Ishikawa (cell line): ENCODE measurements around the gene RNF152.

Experiments
- CEBPB ChIP-seq: IDR thresholded peaks from 2 replicates; pipeline ENCODE4 v1.6.1; 2012
- CREB1 ChIP-seq: IDR thresholded peaks from 2 replicates; pipeline ENCODE4 v1.6.1; 2012; ENCODE audit warnings: low read depth
- EGR1 ChIP-seq: IDR thresholded peaks from 2 replicates; pipeline ENCODE4 v1.6.1; 2012
- EP300 ChIP-seq: IDR thresholded peaks from 2 replicates; pipeline ENCODE4 v1.6.1; 2012; ENCODE audit warnings: borderline replicate concordance
- NFIC ChIP-seq: IDR thresholded peaks from 2 replicates; pipeline ENCODE4 v1.6.1; 2012
- RAD21 ChIP-seq: IDR thresholded peaks from 2 replicates; pipeline ENCODE4 v1.6.1; 2012; ENCODE audit warnings: low read depth
- TAF1 ChIP-seq: IDR thresholded peaks from 2 replicates; pipeline ENCODE4 v1.6.1; 2012; ENCODE audit warnings: low read depth, mild to moderate bottlenecking
- TEAD4 ChIP-seq: IDR thresholded peaks from 2 replicates; pipeline ENCODE4 v1.6.1; 2012
- YY1 ChIP-seq: IDR thresholded peaks from 2 replicates; pipeline ENCODE4 v1.6.1; 2012; ENCODE audit warnings: low read depth
- TF ChIP-seq, protein P1 (sequence below): IDR thresholded peaks from 2 replicates; pipeline ENCODE4 v1.6.1; 2012
- TF ChIP-seq, protein P2 (sequence below): IDR thresholded peaks from 2 replicates; pipeline ENCODE4 v1.6.1; 2012; ENCODE audit warnings: low read depth, mild to moderate bottlenecking

DNA sequence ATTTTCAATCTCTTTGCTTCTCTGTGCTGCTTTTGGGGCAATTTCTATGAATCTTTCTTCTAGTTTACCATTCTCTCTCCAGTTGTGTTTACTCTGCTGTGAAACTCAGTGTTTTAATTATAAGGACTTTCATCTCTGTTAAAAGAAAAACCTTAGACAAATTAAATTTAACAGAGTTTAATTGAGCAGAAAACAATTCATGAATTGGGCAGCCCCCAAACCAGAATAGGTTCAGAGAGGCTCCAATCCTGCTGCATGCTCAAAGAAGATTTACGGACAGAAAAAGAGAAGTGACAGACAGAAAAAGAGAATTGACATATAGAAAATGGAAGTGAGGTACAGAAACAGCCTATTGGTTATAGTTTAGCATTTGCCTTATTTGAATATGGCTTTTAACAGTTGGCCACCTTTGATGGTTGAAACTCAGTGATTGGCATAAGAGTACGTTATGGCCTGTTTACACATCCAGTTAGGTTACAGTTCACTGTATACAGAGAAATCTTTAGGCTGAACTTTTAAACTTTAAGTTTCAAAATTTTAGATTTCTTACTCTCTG, 120.4 kb downstream of the RNF152 start:
- TF ChIP-seq EGR1 (no peak), TEAD4 (no peak), RAD21 (no peak), CREB1 (no peak), CEBPB (no peak), NFIC (no peak), YY1 (no peak), TAF1 (no peak), EP300 (no peak)
- TF ChIP-seq, protein P1, sequence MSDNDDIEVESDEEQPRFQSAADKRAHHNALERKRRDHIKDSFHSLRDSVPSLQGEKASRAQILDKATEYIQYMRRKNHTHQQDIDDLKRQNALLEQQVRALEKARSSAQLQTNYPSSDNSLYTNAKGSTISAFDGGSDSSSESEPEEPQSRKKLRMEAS: no peak
- TF ChIP-seq, protein P2, sequence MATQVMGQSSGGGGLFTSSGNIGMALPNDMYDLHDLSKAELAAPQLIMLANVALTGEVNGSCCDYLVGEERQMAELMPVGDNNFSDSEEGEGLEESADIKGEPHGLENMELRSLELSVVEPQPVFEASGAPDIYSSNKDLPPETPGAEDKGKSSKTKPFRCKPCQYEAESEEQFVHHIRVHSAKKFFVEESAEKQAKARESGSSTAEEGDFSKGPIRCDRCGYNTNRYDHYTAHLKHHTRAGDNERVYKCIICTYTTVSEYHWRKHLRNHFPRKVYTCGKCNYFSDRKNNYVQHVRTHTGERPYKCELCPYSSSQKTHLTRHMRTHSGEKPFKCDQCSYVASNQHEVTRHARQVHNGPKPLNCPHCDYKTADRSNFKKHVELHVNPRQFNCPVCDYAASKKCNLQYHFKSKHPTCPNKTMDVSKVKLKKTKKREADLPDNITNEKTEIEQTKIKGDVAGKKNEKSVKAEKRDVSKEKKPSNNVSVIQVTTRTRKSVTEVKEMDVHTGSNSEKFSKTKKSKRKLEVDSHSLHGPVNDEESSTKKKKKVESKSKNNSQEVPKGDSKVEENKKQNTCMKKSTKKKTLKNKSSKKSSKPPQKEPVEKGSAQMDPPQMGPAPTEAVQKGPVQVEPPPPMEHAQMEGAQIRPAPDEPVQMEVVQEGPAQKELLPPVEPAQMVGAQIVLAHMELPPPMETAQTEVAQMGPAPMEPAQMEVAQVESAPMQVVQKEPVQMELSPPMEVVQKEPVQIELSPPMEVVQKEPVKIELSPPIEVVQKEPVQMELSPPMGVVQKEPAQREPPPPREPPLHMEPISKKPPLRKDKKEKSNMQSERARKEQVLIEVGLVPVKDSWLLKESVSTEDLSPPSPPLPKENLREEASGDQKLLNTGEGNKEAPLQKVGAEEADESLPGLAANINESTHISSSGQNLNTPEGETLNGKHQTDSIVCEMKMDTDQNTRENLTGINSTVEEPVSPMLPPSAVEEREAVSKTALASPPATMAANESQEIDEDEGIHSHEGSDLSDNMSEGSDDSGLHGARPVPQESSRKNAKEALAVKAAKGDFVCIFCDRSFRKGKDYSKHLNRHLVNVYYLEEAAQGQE: no peak
